HG03520 (cell line): ENCODE results near the gene PAX3.

Experiments used
- ATAC-seq: cut with Tn5 transposase; IDR thresholded peaks from one replicate; pipeline ENCODE4 v1.9.1; 2021; ENCODE audit warnings: mild to moderate bottlenecking, moderate library complexity; ENCODE audit not compliant: unreplicated experiment

The PAX3 gene

DNA sequence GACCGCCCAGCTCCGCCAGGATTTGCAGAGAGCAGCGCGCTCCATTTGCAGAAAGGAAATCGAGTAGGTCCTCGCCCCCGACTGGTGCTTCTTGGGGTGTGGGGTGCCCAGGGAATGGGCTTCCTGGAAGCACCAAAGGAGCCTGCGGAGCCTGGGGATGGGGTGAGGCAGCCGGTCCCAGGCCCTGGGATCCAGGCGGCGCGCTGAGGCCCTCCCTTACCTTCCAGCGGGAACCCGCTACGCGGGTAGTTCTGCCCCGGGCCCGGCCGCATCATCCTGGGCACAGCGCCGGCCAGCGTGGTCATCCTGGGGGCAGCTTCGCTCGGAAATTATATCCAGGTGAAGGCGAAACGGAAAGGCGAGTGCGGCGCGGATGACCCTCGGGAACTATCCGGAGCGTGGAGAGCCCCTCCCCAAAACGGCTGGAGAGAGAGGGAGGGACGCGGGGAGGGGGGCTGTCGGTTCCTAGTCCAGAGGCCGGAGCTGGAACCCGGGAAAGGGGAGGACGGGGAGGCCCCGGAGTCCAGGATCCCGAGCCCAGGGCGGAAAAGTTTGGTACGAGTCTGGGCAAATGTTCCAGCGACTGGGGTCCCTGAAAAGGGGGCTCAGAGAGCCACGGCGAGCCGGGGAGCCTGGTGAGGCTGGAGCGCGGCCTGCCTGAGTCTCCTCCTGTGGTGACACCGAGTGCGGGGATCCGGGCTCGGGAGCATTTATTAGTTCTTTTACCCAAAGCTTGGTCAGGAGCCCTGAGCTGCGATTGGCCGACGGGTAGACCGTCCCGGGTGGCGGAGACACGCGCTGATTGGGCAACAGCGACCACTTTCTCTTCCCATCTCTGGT lies at the start of gene PAX3:
Gene PAX3, minus strand, starts transcription at position 688 of the 840 bp plus-strand sequence. Its CDS starts 383 bp downstream, at position 305.
- ATAC-seq, result no peak

DNA sequence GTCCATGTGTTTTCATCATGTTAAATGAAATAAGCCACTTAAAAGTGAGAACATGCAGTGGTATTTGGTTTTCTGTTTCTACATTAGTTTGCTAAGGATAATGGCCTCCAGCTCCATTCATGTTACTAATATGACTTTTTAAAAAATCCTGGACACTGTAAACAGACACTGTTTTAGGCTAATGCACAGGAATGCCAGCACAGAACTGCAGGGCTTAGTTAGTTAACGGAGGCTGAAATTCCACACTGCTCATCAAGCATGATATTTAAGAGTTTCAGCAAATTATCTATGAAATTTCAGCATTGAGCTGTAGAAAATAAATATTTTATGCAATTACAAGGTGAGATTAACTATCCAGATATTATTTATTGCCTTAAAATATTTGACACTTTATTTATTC lies 42.5 kb upstream of the PAX3 start:
- no peak for ATAC-seq

DNA sequence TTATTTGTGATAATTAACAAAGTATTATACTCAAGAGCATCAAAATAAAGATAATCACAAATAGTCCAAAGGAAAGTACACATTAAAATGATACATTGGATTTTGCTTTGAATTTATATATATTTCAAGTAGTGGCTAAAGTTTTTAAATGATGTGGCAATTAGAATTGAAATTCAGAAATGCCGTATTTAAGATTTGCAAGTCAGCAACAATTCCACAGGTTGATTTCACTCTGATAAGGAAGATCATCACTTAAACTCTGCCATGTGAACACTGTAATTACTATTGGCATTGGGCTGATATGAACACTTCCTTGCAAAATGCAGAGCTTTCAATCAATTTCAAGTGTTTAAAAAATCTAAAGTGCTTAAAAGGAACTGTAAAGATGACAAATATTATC lies 39.6 kb upstream of the PAX3 start:
- ATAC-seq, result no peak

DNA sequence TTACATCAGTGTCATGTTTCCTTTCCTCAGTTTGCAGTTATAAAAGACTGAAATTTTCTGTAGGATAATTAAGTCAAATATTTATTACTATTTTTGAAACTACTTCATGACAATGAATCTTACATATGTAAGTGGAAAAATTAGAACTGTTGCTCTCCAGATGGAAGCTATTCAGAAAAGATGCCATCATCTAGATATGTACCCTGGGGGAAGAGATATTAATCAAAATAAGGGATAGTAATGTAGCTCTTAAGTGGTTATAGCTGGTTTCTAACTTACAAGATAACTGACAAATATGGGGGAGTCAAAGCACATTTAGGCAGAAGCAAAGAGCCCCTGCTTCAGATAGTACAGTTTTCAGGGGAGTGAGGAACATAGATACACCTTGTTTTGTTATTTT lies 38.1 kb upstream of the PAX3 start:
- no peak for ATAC-seq

DNA sequence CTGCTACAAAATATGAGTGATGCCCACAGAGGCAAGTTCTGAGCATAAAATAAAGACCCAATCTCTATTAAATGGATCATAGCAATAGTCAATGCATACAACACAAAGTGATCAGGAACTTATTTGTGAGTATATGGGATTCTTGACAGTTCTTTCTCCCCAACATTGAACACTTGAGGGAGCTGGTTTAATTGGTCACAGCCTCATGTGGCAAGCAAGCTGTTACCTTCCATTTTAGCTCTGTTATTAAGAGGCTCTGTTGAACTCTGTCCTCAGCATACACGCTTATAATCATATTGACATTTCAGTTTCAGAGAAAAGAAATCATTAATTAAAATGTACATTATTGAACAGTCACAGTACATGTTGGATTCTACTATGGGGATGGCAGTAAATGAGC lies 37.6 kb upstream of the PAX3 start:
- ATAC-seq, result no peak

DNA sequence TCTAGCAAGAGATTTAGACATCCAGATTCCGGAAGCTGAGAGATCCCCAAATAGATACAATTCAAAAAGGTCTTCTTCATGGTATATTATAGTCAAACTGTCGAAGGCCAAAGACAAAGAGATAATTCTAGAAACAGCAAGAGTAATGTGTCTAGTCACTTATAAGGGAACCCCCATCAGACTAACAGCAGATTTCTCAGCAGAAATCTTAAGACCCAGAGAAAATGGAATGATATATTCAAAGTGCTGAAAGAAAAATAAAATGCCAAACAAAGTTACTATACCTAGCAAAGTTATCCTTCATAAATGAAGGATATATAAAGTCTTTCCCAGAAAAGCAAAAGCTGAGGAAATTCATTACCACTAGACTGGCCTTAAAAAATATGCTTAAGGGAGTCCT lies 36.1 kb upstream of the PAX3 start:
- ATAC-seq, result no peak

DNA sequence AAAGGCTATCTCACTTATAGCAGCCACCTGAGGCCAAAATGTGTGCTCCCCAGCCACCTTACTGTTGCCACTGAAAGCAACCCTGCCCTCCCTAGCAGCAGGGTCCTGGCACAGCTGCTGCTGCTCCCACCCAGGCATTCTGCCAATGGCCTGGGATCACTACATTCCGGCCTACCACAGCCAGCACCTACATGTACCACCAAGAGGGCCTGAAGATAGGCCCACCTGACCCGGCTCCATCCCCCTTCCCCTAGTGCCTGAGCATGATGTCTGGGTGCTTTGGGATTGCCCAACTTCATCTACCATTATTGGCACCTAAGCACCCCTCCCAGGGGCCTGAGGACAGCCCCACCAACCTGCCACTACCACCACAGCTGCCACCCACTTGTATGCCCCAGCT lies 34.6 kb upstream of the PAX3 start:
- ATAC-seq, result no peak

DNA sequence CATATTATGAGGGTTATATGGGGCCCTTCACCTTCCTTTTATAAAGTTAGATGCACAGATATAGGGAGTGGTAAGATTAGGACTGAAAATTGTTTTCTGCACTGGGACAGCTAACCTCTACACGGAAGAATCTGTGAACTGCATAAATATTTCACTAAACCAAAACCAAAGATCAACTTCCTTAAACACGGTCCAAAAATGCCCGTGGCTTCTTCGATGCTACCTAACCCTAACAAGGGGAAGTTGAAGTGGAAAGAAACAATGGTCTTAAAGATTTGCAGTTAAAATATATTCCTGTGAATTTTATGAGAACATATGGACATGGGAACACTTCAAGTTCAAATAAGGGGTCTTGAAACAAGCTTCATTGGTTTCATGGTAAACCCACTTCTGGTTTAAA lies 33.3 kb upstream of the PAX3 start:
- no peak for ATAC-seq

DNA sequence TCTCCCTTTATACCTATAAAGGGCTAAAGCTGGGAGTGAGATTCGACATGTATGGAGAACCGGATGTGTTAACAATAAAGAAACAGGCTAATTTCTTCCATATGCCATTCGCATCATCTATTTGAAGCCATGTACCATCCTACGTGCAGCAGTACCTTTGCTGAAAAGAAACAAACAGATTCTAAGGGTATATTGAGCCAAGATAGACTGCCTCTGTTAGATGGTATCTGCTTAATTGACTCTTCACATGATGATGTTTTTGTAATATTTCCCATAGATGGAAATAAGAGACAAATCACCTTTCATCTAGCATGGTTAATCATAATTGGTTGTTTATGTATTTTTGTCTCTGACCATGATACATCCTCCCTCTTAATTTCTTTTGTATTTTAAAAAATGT lies 32.1 kb upstream of the PAX3 start:
- no peak for ATAC-seq

DNA sequence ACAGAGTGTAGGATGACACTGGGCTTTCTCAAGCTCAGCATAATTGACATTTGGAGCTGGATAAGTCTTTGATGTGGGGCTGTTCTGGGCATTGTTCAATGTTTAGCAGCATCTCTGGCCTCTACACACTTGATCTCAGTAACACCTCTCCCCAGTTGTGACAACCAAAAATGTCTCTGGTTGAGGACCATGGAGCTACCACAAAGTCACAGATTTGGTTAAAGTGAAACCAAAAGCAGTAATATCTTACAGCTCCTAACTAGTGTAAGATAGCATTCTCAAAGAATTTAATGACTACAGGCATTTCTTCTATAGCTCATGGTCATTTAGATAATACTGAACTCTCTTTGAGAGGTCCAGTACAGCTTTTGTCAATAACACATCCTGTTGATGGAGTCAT lies 23.4 kb upstream of the PAX3 start:
- ATAC-seq, result no peak

DNA sequence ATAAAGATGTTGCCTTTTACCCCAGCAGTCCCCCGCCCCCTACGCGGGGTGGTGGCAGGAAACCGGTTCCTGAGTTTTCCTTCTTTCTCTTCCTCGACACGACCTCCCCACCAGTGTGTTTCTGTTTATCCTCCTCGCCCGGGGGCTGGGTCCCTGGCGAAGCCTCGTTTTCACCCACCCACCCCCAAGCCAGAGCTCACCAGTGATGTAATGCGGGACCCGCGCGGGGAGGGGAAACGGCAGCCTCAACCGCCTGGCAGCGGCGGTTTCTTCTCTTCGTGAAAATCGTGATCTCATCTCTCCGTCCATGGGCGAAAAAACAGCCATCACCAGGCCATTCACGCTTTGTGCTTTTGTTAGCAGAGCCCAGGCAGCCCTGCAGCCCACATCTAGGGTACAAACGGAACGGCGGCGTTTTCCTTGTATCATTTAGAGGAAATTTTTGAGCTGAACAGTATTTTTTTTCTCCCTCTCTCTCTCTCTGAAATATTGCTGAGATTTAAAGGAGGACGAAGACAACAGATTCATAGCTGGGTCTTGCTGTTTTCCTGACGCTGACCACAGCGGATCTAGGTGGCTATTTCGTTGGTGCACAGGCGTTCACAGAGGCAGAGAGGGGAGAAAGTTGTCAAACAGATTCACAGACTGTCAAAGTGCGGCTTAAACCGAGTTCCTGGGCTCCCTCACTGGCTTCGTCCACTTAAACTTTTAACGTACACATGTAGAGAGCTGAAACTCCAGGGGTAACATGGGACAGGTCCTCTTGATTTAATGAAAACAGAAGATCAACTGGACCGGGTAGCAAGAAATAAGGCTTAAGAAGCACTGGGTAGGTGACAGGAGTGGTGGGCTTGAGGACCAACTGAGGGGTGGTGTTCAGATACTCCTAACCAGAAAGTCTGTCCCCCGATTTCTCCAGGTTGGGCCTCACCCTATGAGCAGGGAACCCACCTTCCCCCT lies 21.9 kb upstream of the PAX3 start:
- ATAC-seq, result no peak

DNA sequence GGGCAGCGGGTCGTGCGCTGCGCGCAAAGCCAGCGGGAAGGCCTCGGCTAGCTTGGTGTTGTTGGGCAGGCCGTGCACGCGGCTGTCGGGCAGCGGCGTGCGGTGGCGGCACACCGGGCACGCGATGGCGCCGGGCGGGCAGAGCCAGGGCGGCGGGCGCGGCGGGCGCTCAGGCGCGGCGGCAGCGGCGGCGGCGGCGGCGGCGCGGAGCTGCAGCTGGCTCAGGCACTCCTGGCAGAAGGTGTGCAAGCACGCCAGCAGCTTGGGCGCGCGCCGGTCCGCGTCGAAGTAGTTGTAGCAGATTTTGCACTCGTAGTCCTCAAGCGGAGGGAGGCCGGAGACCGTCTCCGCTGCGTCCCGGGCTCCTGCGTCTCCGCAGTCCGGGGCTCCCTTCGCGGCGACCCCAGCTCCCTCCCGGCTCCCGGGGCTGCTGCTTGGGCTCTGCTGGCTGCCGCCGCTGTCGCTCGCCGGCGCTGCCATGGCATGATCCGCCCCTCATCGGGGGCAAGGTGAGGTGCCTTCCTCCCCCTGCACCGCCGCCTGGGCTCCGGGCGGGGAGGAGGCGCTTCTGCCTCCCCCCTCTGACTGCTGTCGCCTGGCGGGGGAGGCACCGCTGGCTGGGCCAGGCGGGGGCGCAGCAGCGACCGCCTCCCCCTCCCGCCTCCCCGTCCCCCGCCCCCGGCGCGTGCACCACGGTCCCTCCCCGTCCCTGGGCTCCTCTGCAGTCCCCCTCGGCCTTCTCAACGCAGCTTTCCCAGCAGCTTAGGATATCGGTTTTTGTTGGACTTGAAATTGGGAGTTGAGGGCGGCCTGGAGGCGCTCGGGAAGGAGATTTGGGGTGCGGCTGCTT lies 21.0 kb upstream of the PAX3 start:
- peak; percentile 32 for ATAC-seq

DNA sequence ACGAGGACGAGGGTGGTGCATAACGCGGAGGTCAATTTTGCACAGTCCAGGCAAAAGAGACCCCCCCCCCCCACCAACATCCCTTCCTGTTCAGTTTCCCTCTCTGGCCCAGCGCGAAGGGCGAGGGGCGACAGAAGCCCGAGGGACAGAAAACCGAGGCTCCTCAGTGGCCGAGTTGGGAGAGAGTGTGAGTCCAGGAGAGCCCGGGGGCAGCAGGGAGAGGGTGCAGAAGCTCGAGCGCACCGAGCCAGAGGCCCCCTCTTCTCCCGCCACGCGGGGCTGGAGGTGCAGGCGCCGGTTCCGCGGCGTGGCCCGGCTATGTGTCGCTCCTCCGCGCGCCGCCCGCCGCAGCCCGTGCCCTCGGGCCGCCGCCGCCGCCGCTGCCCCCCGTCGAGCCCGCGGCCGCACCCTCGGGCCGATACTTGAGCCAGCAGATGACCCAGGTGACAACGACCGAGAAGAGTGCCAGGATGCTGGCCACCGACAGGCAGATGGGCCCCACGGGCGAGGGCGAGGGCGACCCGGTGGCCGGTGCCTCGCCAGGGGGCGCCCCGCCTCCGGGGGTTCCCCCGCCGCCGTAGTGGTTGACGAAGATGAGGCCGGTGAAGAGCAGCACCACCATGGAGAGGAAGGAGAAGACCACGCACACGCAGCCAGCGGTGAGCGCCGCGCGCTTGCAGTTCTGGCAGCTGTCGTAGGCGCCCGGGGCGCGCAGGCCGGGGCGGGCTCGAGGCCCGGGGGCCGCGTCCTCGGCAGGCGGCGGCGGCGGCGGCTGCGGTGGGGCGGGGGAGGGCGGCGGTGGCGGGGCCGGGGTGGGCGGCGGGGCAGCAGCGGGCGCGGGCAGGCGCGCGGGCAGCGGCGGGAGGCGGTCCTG lies 20.2 kb upstream of the PAX3 start:
- peak; percentile 41 for ATAC-seq

DNA sequence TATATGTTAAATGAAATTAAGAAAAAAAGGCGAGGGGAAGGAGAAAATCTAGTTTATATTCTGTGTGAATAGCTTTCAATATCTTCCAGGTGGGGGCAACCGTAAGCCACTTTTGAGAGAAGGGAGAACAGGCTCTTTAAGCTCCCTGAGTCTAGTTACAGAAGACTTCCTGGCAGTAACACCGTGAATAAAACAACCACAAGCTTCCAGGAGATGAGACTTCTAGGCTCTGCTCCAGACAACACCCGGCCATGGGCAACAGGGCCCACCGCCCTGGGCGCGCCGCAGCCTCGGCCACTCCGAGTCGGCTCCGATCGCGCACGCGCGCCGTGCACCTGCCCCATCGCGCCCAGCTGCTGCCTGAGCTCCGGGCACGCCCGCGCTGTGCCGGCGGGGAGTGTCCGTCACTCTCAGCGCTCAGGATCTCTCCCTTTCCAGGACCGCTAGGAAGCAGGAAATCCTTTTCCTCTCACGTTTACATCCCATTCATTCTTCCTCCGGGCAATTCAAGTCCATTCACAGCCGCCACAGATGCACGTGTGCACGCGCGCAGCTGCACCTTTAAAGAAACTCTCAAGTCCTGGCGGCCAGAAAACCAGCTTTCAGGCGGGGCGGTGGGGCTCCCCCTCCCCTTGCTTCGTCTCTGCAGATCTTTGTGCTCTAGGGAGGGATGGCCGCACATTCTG lies 19.4 kb upstream of the PAX3 start:
- peak; percentile 52 for ATAC-seq

DNA sequence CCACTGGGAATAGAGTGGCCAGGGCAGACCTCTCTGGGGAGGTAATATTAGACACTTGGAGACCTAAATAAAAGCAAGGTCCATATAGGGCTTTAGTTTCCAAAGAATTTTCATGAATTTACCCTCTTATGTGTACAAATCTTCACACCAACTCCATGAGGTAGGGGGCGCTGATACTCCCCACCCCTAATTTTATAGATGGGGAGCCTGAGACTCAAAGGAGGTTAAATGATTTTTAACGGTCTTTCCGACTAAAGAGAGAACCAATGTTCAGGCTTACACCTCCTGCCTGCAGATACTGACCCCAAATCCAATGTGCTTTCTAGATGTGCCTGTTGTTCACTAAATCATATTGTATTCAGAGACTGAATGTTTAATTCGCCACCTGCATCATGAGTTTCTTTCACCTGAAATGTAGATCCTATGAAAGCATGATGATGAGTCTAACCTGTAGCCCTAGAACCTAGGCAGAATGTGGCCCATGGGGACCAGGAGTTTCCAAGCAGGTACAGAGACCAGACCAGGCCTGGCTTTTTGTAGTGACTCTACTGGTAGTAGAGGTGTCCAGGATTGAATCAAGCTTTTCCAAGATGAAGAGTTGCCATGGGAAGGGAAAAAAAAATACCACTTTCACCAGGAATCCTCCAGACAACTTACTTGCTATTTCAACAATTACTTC lies 16.8 kb upstream of the PAX3 start:
- ATAC-seq, result no peak

DNA sequence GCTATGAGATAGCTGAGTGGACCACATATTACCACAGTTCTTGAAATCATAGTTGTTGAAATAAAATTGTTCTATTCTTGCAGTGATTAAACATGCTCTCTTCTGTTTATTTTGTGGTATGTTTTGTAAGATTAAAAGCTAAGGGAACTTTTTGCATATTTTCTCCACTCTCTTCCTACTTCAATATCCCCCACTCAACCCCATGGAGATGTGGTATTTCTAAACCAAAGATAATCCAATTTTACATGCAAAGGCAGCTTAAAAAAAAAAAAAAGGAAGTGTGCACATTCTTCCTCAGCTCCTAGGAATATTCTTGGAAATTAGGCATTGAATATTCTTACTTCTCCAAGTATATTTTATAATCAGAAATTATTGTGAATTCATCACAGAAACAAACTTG lies 15.0 kb upstream of the PAX3 start:
- ATAC-seq, result no peak

DNA sequence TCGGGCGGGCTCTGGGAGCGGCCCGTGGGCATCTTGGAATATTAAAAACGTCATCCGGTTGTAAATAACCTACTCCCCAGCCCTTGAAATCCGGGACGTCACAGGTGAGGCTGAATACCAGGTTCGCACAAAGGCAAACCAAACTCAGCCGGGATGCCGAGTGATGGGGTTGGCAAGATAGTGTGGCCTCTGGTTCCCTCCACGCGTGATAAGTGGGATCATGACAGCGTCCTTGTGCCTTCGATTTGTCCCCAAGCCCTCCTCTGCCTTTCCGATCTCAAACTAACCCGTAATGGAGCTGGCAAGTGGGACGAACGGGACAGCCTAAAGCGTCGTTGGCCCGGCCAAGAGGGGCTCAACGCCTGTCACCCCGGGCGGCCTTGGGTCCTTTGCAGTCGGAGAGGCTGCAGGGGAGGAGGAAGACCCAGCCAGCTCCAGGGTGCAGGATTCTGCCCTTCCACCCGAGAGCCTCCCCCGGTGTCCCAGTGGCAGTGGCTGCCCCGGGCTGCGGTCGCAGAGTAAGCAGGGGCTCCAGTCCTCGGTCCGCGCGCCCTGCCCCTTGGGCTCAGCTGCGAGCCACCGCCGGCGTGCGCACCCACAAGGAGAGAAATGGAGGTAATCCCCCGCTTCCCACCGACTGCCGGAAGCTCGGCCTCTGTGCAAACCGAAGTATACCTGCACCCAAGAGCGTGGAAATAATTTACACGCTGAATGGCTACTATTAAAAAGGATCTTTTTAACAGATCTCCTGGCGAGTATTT lies 13.4 kb upstream of the PAX3 start:
- no peak for ATAC-seq

DNA sequence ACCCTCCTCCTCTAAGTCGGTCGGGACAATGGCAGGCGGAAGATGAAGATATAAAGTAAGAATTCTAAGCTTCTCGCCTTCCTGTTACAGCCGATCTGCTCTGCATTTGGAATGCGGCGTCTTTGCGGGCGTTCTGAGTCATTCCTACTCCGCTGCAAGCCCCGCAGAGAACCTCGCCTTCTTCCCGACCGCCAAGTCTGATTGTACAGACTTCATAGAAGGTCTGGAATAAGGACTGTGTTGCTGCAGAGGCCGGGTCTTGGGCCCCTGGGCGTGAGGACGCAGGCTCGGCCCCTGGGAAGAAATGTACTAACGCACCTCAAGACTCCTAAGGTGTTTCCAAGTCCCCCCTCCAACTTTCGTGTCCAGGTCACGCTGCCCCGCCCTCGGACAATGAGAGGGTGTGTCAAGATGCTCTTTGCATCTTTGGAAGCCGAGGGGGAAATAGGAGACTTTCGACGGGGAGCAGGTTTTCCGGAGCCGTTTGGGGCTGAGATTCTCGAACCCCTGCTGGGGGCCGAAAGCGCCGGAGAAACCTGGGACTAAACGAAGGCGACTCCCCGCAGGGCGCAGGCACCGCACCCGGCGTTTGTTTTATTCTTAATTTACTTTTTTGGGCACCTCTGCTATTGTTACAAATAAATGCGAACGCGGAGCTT lies 12.7 kb upstream of the PAX3 start:
- ATAC-seq, result no peak
